Measurements from ENCODE around the gene SFTA2.

DNA sequence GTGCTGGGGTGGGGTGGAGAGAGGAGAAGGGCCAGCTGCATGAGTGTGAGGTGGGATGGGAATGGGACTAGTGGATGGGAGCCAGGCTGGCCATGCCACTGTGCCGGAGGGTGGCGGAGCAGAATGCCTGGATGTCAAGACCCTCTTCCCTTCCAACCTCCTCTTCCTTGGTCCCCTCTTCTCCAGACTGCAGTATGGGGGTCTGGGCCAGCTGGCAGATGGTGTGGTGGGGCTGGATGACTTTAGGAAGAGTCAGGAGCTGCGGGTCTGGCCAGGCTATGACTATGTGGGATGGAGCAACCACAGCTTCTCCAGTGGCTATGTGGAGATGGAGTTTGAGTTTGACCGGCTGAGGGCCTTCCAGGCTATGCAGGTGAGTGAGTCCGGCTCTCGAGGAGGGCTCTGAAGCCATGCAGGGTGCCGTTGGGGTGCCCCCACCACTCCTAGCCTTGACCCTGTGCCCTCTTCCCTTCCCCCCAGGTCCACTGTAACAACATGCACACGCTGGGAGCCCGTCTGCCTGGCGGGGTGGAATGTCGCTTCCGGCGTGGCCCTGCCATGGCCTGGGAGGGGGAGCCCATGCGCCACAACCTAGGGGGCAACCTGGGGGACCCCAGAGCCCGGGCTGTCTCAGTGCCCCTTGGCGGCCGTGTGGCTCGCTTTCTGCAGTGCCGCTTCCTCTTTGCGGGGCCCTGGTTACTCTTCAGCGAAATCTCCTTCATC lies 40.0 kb downstream of the SFTA2 start:
- TF ChIP-seq FOXK2 (conservative IDR thresholded peaks at IDR 0.05 in 1 of 2, IDR thresholded peaks at IDR 0.05 in 1 of 2; ENCODE audit: low read depth in 2 of 2) (no peak), HDAC2 (IDR thresholded peaks at IDR 0.05) (no peak), ZNF217 (CRISPR knock-in tag; IDR thresholded peaks at IDR 0.05) (no peak), POLR2A (conservative IDR thresholded peaks at IDR 0.05) (no peak)
- TF ChIP-seq, protein P1, sequence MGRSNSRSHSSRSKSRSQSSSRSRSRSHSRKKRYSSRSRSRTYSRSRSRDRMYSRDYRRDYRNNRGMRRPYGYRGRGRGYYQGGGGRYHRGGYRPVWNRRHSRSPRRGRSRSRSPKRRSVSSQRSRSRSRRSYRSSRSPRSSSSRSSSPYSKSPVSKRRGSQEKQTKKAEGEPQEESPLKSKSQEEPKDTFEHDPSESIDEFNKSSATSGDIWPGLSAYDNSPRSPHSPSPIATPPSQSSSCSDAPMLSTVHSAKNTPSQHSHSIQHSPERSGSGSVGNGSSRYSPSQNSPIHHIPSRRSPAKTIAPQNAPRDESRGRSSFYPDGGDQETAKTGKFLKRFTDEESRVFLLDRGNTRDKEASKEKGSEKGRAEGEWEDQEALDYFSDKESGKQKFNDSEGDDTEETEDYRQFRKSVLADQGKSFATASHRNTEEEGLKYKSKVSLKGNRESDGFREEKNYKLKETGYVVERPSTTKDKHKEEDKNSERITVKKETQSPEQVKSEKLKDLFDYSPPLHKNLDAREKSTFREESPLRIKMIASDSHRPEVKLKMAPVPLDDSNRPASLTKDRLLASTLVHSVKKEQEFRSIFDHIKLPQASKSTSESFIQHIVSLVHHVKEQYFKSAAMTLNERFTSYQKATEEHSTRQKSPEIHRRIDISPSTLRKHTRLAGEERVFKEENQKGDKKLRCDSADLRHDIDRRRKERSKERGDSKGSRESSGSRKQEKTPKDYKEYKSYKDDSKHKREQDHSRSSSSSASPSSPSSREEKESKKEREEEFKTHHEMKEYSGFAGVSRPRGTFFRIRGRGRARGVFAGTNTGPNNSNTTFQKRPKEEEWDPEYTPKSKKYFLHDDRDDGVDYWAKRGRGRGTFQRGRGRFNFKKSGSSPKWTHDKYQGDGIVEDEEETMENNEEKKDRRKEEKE (IDR thresholded peaks at IDR 0.05; ENCODE audit: borderline replicate concordance in 1 of 2, control insufficient read depth in 1 of 2, low read depth in 2 of 2, low read length in 1 of 2) = no peak

Measured in K562 (cell line).